ELF-1 (cell line): ENCODE measurements around the gene TOP3B.
"Not testable (repeated sequence)": the region's sequence is repeated elsewhere in the genome, so short reads cannot be mapped to it uniquely, and the experiment has no call there.

Experiments
- DNase-seq: peaks from one replicate; pipeline ENCODE4 v3.0.0-alpha.2; 2016; ENCODE audit warnings: low read depth, low spot score

The TOP3B gene

GRCh38 chr22:21945453-21946261, 36.9 kb downstream of the TOP3B start:
- no peak for DNase-seq

- no peak for DNase-seq
Observed at GRCh38 chr22:21944871-21945270, 37.7 kb downstream of the TOP3B start.

- DNase-seq, result no peak
Observed at GRCh38 chr22:21943571-21944448, 38.8 kb downstream of the TOP3B start.

- DNase-seq, result no peak
Observed at GRCh38 chr22:21942407-21943343, 39.9 kb downstream of the TOP3B start.

GRCh38 chr22:21941921-21942320, 40.7 kb downstream of the TOP3B start:
- no peak for DNase-seq

- DNase-seq, result no peak
Observed at GRCh38 chr22:21940521-21940920, 42.1 kb downstream of the TOP3B start.

GRCh38 chr22:21939935-21940334, 42.7 kb downstream of the TOP3B start:
- not testable (repeated sequence) for DNase-seq

GRCh38 chr22:21939461-21939913, 43.1 kb downstream of the TOP3B start:
- DNase-seq, result no peak

GRCh38 chr22:21938906-21939305, 43.7 kb downstream of the TOP3B start:
- DNase-seq, result no peak

GRCh38 chr22:21938071-21938822, 44.3 kb downstream of the TOP3B start:
- DNase-seq, result peak; percentile 98

GRCh38 chr22:21937821-21938070, 44.8 kb downstream of the TOP3B start:
- DNase-seq, result no peak

- no peak for DNase-seq
Observed at GRCh38 chr22:21937041-21937820, 45.4 kb downstream of the TOP3B start.

- no peak for DNase-seq
Observed at GRCh38 chr22:21936151-21936775, 46.3 kb downstream of the TOP3B start.

GRCh38 chr22:21933910-21934309, 48.7 kb downstream of the TOP3B start:
- DNase-seq, result no peak

GRCh38 chr22:21933413-21933812, 49.2 kb downstream of the TOP3B start:
- no peak for DNase-seq

- no peak for DNase-seq
Observed at GRCh38 chr22:21932347-21932746, 50.2 kb downstream of the TOP3B start.

GRCh38 chr22:21931056-21931455, 51.5 kb downstream of the TOP3B start:
- DNase-seq, result no peak

GRCh38 chr22:21929253-21929652, 53.3 kb downstream of the TOP3B start:
- DNase-seq, result no peak

- no peak for DNase-seq
Observed at GRCh38 chr22:21928048-21928447, 54.5 kb downstream of the TOP3B start.
